ENCODE results near the gene ARHGEF26. TPM values are rescaled to one million over a fixed set of nuclear protein-coding genes. Genes with fewer than 3 reads are reported as not detected.
A peak's percentile ranks its signal among the peaks of the same experiment; 100 is the strongest.

The ARHGEF26 gene
- total RNA-seq, 1 donor from 2014 or later: 0.80 TPM

DNA sequence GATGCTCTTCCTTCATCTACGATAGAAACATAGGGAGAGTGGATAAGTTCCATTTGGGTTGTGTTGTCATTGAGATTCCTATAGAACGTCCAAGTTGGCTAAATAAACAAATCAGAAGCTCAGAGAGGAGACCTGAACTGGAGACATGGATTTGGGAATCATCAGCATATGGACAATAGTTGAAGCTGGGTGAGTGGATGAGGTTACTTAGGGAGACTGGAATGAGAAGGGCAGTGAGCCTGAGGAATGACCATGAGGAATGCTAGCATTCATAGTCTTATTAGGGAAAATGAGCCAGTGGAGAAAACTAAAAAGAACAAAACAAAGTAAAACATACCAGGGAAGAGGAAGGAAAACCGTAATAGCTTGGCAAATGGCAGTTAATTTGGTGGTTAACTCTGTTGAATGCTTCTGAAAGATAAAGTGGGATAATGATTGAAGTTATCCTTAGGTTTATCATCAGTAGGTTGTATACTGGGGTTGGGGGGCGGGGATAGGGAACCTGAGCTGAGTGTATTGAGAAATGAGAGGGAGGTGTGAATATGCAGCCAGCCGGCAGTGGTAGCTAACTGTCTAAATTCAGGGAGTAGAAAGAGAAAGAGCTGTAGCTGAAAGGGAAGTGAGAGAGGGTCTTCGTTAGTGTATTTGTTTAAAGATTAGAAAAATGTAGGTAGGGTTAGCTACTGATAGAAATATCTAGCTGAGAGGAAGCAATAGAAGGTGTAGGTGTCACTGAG, 74.6 kb downstream of the ARHGEF26 start:
- no peak for DNase-seq (ENCODE audit: low read depth)

DNA sequence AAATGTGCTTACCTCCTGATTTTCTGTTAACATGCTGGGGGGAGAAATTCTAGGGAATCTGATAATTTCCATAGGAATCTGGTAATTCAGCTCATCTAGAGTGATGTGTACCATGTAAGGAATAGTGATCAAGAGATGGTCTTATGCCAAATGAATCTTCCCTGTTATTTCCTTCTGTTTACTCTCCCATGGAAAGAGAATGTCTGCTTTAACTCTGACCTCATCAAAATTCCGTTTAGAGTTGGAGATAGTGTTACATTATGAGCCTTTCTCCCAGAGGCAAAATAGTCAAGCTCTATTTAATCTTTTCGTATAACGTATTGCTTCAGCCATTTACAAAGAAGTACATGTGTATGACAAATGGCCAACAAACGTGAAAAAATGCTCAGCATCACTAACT, 76.6 kb downstream of the ARHGEF26 start:
- no peak for DNase-seq (ENCODE audit: low read depth)

DNA sequence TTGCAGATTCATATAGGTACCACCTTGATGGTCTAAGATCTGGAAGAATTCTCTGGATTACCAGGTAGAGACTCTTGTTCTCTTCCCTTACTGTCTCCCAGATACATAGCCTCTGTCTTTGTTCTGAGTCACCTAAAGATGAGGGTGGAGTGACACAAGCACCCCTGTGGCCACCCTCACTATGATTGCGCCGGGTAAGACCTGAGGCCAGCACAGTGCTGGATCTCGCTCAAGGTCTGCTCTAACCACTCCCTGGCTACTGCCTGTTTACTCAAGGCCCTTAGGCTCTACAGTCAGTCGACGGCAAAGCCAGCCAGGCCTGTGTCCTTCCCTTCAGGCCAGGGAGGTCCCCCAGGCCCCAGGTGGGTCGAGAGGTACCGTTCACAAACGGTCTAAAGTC, 88.3 kb downstream of the ARHGEF26 start:
- DNase-seq (ENCODE audit: low read depth): no peak

DNA sequence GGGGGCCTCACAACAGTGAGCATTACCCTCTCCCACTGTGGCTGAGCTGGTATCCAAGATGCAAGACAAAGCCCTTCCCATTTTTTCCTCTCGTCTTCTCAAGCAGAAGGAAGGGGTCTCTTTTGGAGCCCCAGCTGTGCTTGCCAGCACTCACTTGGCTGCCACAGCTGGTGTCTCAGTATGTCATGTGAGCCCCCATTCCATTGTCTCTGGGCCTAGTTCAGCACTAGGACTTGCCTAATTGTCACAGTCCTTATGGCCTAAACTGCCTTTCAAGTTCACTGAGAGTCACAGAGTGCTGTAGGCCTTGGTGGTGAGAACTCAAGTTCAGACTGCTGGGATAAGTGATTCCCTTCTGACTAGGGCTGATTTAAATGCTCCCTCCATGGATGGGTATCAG, 89.8 kb downstream of the ARHGEF26 start:
- DNase-seq (ENCODE audit: low read depth): no peak

DNA sequence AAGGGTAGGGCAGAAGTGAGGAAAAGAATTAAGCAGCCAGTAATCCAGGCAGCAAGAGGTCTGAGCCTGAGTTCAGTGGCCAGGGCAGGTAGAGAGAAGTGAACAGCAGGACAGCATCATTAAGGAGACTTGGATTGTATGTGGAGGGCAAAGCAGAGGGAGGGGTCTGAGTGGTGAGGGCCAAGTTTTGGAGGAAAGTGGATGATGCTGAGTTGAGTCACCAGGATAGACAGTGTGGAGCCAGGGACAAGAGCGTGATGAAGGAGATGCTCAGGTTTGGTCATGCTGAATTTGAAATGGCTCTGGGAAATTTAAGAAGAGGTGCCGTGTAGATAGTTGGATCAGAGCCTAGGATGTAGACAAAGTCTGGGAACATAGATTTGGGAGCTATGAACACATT, 93.1 kb downstream of the ARHGEF26 start:
- no peak for DNase-seq (ENCODE audit: low read depth)

DNA sequence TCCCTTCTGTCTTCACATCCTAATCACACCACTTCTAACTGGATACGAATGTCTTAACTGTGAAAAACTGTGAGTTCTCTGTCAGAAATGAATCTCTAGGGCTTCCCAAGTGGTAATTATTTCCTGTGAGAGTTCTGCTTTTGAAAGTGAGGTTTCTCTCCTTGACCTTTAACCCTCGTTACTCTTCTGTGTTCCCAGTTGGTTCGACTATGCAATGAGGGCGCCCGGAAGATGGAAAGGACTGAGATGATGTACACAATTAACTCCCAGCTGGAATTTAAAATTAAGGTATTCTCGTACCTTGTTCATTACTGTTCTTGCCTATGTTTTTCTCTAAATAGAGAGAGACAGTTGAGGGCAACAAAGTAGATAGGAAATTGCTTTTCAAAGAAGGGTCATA, 96.5 kb downstream of the ARHGEF26 start:
- no peak for DNase-seq (ENCODE audit: low read depth)

DNA sequence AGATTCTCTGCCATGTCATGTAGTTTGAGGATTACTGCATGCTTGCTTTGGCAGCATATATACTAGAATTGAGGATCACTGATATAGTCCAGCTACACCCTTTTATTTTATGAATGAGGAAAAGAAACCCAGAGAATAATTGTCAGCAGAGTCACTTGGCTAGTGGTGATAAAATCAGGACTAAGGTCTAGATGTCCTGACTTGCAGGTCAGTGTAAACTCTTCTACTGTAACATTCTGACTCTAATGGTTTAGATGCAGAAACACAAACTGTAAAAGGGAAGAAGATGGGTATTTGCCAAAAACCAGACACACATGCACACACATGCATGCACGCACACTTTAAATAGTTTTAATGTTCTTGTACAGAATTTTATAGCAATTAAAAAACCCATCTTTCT, 97.5 kb downstream of the ARHGEF26 start:
- DNase-seq (ENCODE audit: low read depth): no peak

DNA sequence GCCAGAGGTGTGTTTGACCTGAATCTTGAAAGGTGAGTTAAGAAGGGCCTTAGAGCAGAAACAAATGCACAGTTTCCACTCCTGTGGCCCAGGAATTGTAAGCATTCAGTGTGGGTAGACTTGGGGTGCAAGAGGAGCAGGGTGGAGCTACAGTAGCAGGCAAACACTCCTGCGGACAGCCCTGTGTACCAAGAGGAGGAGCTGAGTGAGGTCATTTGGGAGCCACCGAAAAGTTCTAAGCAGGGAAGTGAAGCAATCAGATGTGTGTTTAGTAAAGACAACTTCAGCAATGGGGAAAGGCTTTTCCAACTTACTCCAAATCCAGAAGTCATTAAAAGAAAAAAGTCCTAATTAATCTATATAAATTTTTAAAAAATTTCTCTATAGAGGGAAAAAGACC, 99.3 kb downstream of the ARHGEF26 start:
- DNase-seq (ENCODE audit: low read depth): no peak

DNA sequence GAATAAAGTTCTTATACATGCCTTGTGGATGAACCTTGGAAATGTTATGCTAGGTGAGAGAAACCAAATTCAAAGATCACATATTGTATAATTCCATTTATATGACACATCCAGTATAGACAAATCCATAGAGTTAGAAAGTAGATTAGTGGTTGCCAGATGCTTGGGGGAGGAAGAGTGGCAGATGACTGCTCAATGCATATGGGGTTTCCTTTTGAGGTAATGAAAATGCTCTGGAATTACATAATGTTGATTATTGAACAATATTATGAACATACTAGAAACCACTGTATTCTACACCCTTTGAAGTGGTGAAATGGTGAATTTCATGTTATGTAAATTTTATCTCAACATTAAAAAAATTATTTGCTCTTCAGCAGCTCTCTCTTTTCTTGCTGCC, 102.3 kb downstream of the ARHGEF26 start:
- DNase-seq (ENCODE audit: low read depth): no peak

DNA sequence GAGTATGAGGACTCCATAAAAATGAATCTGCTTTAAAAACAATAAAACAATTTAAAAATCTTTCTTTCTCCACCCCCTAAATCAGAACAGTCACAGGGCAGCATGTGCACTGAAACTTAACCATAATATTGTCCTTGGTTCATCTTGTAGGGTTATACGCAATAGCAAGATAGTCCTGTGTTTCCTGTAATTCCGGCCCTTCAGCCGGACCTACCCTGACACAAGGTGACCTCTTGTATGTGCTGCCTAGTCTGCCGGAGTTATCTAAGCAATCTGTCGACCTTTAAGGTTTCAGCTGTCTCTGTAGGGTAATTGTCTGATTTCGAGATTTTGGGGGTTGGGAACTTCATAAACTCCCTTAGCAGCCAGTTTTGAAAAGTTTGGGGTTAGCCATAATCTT, 103.2 kb downstream of the ARHGEF26 start:
- no peak for DNase-seq (ENCODE audit: low read depth)

DNA sequence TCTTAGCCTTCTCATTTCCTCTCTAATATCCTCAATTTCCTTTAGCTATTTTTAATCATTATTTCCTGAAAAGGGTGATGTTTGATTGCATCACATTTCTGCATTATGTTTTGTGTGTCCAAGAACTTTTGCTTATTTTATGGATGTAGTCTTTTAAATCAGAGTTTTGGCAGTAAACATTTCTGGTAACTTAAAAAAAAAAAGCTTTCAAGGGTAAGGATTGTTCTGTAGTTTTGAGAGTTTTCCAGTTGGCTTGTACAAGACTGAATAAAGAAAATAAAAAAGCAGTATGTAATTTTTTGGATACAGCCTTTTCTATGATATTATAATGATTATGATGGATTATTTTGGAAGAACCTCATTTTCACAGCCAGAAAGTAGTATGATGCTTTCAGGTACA, 103.7 kb downstream of the ARHGEF26 start:
- DNase-seq (ENCODE audit: low read depth): no peak

DNA sequence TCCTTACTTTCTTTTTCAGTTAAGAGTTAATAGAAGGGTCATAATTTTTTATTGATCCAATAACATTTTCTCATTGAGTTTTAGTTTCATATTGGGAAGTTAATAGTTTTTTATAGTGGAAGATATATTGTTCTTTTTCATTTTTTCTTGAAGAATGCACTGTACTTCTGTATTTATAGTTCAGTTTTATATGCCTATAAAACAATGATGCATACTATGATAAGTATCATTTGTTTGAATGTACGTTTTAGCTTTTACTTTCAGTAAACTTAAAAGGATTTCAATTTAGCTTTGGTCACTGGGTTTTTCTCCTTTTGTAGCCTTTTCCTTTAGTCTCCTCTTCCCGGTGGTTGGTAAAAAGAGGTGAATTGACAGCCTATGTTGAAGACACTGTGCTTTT, 104.3 kb downstream of the ARHGEF26 start:
- no peak for DNase-seq (ENCODE audit: low read depth)

GRCh38 chr3:154227531-154227930, 106.3 kb downstream of the ARHGEF26 start:
- no peak for DNase-seq (ENCODE audit: low read depth)

DNA sequence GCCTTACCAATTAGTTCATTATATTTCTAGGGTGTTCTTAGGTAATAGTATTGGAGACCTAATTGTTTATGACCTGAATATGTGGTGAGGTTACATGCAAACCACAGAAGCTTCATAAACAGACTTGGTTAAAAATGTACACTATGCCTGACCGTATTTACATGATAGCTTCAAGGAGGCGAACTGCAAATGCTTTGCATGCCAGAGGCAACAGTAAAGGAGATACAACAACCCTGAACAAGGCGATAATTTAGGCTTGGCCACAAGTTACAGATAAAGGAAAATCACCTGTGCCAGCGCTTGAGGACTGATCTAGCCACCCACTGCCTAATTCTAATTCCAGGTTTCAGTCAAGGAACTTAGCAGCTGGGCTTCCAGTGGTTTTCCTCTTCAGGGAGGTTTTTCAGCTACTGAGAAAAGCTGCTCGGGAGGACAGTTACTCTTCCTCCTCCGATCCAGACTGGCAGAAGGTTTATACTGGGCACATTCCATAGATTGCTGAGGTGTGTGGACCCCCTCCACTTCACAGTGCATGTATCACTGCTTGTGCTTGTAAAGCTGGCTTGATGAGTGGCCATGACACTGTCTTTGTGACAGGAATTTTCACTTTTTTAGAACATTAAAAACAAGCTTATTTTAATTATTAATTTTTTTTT, 107.5 kb downstream of the ARHGEF26 start:
- no peak for DNase-seq (ENCODE audit: low read depth)

- DNase-seq (ENCODE audit: low read depth): peak; percentile 22
These were observed 108.0 kb downstream of the ARHGEF26 start for GRCh38 chr3:154229217-154229590.

DNA sequence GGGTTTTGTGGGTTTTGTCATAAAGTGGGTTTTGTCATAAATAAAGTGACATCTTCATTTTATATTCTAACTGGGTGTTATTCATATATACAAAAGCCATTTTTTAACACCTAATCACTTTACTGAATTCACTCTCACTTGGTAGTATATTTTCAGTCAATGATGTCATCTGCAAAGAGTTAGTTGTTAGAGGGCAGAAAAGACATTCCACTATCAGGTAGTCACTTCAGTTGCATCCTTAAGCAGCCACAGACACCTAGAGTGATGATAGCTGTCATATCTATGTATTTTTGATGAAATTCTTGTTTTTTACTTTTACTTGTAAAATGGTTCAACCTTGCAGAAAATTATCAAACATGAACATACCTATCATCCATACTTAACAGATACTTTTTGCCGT, 114.1 kb downstream of the ARHGEF26 start:
- peak; percentile 25 for DNase-seq (ENCODE audit: low read depth)

- no peak for DNase-seq (ENCODE audit: low read depth)
These were observed 115.1 kb downstream of the ARHGEF26 start for GRCh38 chr3:154236331-154236730.

- no peak for DNase-seq (ENCODE audit: low read depth)
These were observed 119.0 kb downstream of the ARHGEF26 start for GRCh38 chr3:154240235-154240634.

- DNase-seq (ENCODE audit: low read depth): no peak
These were observed 120.3 kb downstream of the ARHGEF26 start for GRCh38 chr3:154241496-154241895.

GRCh38 chr3:154242766-154243165, 121.6 kb downstream of the ARHGEF26 start:
- DNase-seq (ENCODE audit: low read depth): peak; percentile 7

DNA sequence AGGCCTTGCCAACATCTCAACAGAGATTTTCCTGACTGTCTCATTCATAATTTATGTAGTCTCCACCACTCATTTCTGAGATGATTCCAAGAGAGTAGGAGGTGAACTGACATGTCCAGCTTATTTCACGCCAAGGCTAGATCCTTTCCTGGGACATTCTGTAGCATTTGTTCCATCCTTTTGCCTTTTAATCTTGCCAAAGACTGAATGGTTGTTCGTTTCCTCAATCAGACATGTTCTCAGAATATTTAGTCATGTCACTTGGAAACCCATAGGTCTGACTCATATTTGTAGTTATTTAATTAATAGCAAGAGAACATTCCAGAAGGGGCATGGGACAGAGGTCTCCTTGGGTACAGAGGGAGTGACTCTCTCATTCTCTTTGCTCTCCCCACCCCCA, 122.2 kb downstream of the ARHGEF26 start:
- peak; percentile 71 for DNase-seq (ENCODE audit: low read depth)

DNA sequence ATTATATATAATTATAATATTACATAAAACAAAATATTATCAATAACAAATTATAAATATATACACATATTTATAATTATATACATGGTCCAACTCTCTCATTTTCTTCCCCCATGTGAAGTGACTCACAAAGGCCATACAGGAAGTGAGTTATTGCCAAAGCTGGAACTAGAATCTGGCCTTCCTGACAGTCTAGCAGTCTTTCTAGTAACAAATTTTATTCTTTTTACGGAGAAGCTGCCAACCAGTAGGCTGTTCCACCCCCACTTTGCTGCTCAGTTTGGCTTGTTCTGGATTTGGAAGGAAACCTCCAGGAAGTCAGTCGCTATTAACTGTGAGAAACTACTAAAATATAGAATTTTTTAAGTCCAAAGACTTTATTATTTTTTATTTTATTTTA, 123.5 kb downstream of the ARHGEF26 start:
- peak; percentile 4 for DNase-seq (ENCODE audit: low read depth)

- no peak for DNase-seq (ENCODE audit: low read depth)
These were observed 126.7 kb downstream of the ARHGEF26 start for GRCh38 chr3:154247806-154248415.

Measured in renal cortical epithelial cell (primary cell).